Measurements from ENCODE around the gene GEN1.

The GEN1 gene

DNA sequence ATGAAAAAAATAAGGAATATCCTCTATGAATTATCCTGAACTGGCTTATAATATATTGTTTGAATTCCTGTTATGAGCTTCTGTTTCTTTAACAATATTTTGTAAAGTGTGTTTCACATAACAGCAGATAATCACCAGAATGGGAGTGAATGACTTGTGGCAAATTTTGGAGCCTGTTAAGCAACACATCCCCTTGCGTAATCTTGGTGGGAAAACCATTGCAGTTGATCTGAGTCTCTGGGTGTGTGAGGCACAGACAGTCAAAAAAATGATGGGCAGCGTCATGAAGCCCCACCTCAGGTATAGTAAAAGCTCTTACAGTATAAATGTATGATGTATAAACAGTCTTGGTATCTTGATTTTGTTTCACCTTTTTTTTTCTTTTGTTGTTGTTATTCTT is 5.9 kb downstream of the GEN1 start:
- H3K23ac ChIP-seq (ENCODE audit: low read length), result no peak overlapping the region
- WGBS (ENCODE audit: extremely low coverage, insufficient coverage, insufficient read length), result no CpG with 5 or more reads among the region's 2 CpGs
- H3K79me1 ChIP-seq (ENCODE audit: low read length), result no peaks in the 10 kb centered on the region

DNA sequence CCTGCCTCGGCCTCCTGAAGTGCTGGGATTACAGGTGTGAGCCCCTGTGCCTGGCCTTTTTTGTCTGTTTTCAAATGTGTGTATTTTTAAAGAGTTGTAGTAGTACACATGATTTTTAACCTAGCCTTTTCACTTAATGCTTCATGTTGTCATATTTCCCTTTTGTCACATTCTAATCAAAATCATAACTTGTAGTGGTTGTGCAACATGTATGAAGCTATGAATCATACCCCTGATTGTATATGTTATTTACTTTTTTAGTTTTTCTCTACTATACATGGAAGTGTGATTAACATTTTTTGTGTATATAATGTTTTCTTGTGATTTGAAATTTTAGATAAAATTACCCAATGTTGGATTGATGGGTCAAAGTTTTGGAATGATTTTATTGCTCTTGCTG is 8.5 kb downstream of the GEN1 start:
- H3K9ac ChIP-seq (ENCODE audit: low read length), result no peak overlapping the region
- no peak overlapping the region for H2BK120ac ChIP-seq (ENCODE audit: insufficient read depth, low read length, poor library complexity)
- H3K36me3 ChIP-seq (ENCODE audit: control insufficient read depth in 1 of 2, insufficient read depth in 2 of 2, low read length in 2 of 2), result peaks cover 1 to 2% of the 10 kb centered on the region in 2 experiments
- H4K8ac ChIP-seq (ENCODE audit: low read depth, low read length), result no peak overlapping the region
- DNase-seq, result no peak
- H4K12ac ChIP-seq (ENCODE audit: low read depth, low read length), result no peak overlapping the region
- no peak overlapping the region for H4K91ac ChIP-seq (ENCODE audit: low read depth, low read length)
- H2BK5ac ChIP-seq (ENCODE audit: low read depth, low read length, poor library complexity), result no peak overlapping the region
- H3K18ac ChIP-seq (ENCODE audit: low read length), result no peak overlapping the region
- H3K79me1 ChIP-seq (ENCODE audit: low read length), result no peaks in the 10 kb centered on the region
- no peak overlapping the region for H3K23ac ChIP-seq (ENCODE audit: low read length)
- no peak overlapping the region for H2AFZ ChIP-seq (ENCODE audit: insufficient read depth, low read length, poor library complexity)
- no peaks in the 10 kb centered on the region for H3K79me2 ChIP-seq (ENCODE audit: control insufficient read depth, insufficient read depth, low read length, poor library complexity)
- no peak overlapping the region for H3K4ac ChIP-seq (ENCODE audit: low read depth, low read length)
- H3K4me3 ChIP-seq (ENCODE audit: low read depth, low read length), result no peak overlapping the region
- no peak overlapping the region for H3K14ac ChIP-seq (ENCODE audit: low read length)
- H3K9me3 ChIP-seq (ENCODE audit: insufficient read depth, low read depth, low read length), result no peaks in the 10 kb centered on the region
- no peak overlapping the region for H3K4me2 ChIP-seq (ENCODE audit: low read length)
- no peaks in the 10 kb centered on the region for H3K27me3 ChIP-seq (ENCODE audit: insufficient read depth, low read length)
- no peak overlapping the region for H2BK12ac ChIP-seq (ENCODE audit: low read length)
- H3K27ac ChIP-seq (ENCODE audit: low read depth, low read length), result no peak overlapping the region
- no peaks in the 10 kb centered on the region for H3K4me1 ChIP-seq (ENCODE audit: control insufficient read depth in 1 of 2, insufficient read depth in 2 of 2, low read length in 2 of 2)
- H2AK5ac ChIP-seq (ENCODE audit: low read length), result no peak overlapping the region
- no CpG with 5 or more reads among the region's 1 CpG for WGBS (ENCODE audit: extremely low coverage, insufficient coverage, insufficient read length)

More for the DNA sequence above, 5.9 kb downstream of the GEN1 start:
- no peak overlapping the region for H2BK12ac ChIP-seq (ENCODE audit: low read length)
- no peaks in the 10 kb centered on the region for H3K4me1 ChIP-seq (ENCODE audit: control insufficient read depth in 1 of 2, insufficient read depth in 2 of 2, low read length in 2 of 2)
- no peak overlapping the region for H2BK5ac ChIP-seq (ENCODE audit: low read depth, low read length, poor library complexity)
- DNase-seq, result no peak
- no peak overlapping the region for H3K4me3 ChIP-seq (ENCODE audit: low read depth, low read length)
- H3K14ac ChIP-seq (ENCODE audit: low read length), result no peak overlapping the region
- H3K4me2 ChIP-seq (ENCODE audit: low read length), result no peak overlapping the region
- H4K12ac ChIP-seq (ENCODE audit: low read depth, low read length), result no peak overlapping the region
- no peaks in the 10 kb centered on the region for H3K9me3 ChIP-seq (ENCODE audit: insufficient read depth, low read depth, low read length)
- H3K9ac ChIP-seq (ENCODE audit: low read length), result no peak overlapping the region
- H3K4ac ChIP-seq (ENCODE audit: low read depth, low read length), result no peak overlapping the region
- no peak overlapping the region for H3K27ac ChIP-seq (ENCODE audit: low read depth, low read length)
- no peak overlapping the region for H2BK120ac ChIP-seq (ENCODE audit: insufficient read depth, low read length, poor library complexity)
- H3K27me3 ChIP-seq (ENCODE audit: insufficient read depth, low read length), result no peaks in the 10 kb centered on the region
- no peak overlapping the region for H2AK5ac ChIP-seq (ENCODE audit: low read length)
- no peak overlapping the region for H2AFZ ChIP-seq (ENCODE audit: insufficient read depth, low read length, poor library complexity)
- H4K91ac ChIP-seq (ENCODE audit: low read depth, low read length), result no peak overlapping the region
- no peak overlapping the region for H4K8ac ChIP-seq (ENCODE audit: low read depth, low read length)
- no peak overlapping the region for H3K18ac ChIP-seq (ENCODE audit: low read length)
- no peaks in the 10 kb centered on the region for H3K79me2 ChIP-seq (ENCODE audit: control insufficient read depth, insufficient read depth, low read length, poor library complexity)
- H3K36me3 ChIP-seq (ENCODE audit: control insufficient read depth in 1 of 2, insufficient read depth in 2 of 2, low read length in 2 of 2), result peaks cover 1 to 2% of the 10 kb centered on the region in 2 experiments

DNA sequence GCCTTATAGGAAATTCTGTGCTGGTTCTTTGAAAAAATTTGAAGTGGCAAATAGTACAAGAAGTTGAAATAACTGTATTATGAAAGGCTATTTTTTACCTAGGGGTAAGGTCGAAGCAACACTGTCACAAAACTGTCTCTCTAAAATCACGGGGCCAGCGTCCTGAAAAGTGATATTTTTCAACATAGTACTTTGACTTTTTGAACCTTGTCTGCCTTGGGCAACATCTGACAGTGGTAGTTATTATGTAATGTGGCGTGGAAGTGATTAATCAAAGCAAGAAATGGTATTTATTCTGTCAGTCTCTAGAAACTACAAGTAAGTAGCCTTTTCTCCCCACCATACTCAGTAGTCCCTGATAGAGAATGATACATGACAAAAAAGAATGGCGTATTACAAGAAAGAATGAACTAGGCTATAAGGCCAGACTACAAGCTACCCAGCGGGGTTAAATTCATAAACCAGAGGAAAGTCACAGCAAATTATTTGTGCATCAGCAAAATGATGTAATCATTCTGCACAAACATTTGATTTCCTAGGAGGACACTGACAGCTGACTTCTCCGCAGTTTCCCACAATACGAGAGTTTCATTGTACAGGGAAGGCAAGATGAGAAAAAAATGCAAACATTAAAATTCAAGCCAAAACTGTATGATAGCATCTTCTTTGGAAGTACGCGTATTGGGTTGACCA is 9.8 kb downstream of the GEN1 start:
- no CpG with 5 or more reads among the region's 10 CpGs for WGBS (ENCODE audit: extremely low coverage, insufficient coverage, insufficient read length)

DNA sequence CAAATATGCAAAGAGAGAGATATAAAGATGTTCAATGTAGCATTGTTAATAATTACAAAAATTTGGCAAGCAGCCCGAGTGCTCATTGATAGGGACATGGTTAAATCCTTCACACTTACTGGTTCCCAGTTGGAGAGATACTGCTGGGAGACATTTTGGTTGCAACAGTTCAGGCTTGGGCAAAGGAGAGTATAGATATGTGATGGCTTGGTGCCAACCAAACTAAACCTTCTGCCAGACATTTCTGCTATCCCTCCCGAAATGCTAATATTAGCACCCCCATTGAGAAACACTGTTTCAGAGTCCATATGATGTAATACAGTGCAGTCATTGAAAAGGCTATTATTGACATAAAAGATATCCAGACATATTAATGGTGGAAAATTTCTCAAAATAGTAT is 11.5 kb downstream of the GEN1 start:
- H2BK12ac ChIP-seq (ENCODE audit: low read length), result no peak overlapping the region
- H3K23ac ChIP-seq (ENCODE audit: low read length), result no peak overlapping the region
- no peak overlapping the region for H4K91ac ChIP-seq (ENCODE audit: low read depth, low read length)
- no peaks in the 10 kb centered on the region for H3K79me2 ChIP-seq (ENCODE audit: control insufficient read depth, insufficient read depth, low read length, poor library complexity)
- no peak overlapping the region for H3K4me2 ChIP-seq (ENCODE audit: low read length)
- H3K4me1 ChIP-seq (ENCODE audit: control insufficient read depth in 1 of 2, insufficient read depth in 2 of 2, low read length in 2 of 2), result no peaks in the 10 kb centered on the region
- H3K27me3 ChIP-seq (ENCODE audit: insufficient read depth, low read length), result no peaks in the 10 kb centered on the region
- no CpG with 5 or more reads among the region's 2 CpGs for WGBS (ENCODE audit: extremely low coverage, insufficient coverage, insufficient read length)
- no peaks in the 10 kb centered on the region for H3K79me1 ChIP-seq (ENCODE audit: low read length)
- H4K12ac ChIP-seq (ENCODE audit: low read depth, low read length), result no peak overlapping the region
- no peak overlapping the region for H3K14ac ChIP-seq (ENCODE audit: low read length)
- no peak for DNase-seq
- no peak overlapping the region for H2BK120ac ChIP-seq (ENCODE audit: insufficient read depth, low read length, poor library complexity)
- no peaks in the 10 kb centered on the region for H3K9me3 ChIP-seq (ENCODE audit: insufficient read depth, low read depth, low read length)
- H4K8ac ChIP-seq (ENCODE audit: low read depth, low read length), result no peak overlapping the region
- H3K4me3 ChIP-seq (ENCODE audit: low read depth, low read length), result no peak overlapping the region
- H3K9ac ChIP-seq (ENCODE audit: low read length), result no peak overlapping the region
- H3K18ac ChIP-seq (ENCODE audit: low read length), result no peak overlapping the region
- no peak overlapping the region for H3K27ac ChIP-seq (ENCODE audit: low read depth, low read length)
- no peak overlapping the region for H2BK5ac ChIP-seq (ENCODE audit: low read depth, low read length, poor library complexity)
- no peak overlapping the region for H3K4ac ChIP-seq (ENCODE audit: low read depth, low read length)
- no peak overlapping the region for H2AFZ ChIP-seq (ENCODE audit: insufficient read depth, low read length, poor library complexity)
- H3K36me3 ChIP-seq (ENCODE audit: control insufficient read depth in 1 of 2, insufficient read depth in 2 of 2, low read length in 2 of 2), result peaks cover 3 to 4% of the 10 kb centered on the region in 2 experiments
- no peak overlapping the region for H2AK5ac ChIP-seq (ENCODE audit: low read length)

More for the DNA sequence above, 9.8 kb downstream of the GEN1 start:
- no peaks in the 10 kb centered on the region for H3K4me1 ChIP-seq (ENCODE audit: control insufficient read depth in 1 of 2, insufficient read depth in 2 of 2, low read length in 2 of 2)
- no peak overlapping the region for H3K18ac ChIP-seq (ENCODE audit: low read length)
- H2BK120ac ChIP-seq (ENCODE audit: insufficient read depth, low read length, poor library complexity), result no peak overlapping the region
- no peaks in the 10 kb centered on the region for H3K79me2 ChIP-seq (ENCODE audit: control insufficient read depth, insufficient read depth, low read length, poor library complexity)
- H2BK12ac ChIP-seq (ENCODE audit: low read length), result no peak overlapping the region
- no peaks in the 10 kb centered on the region for H3K79me1 ChIP-seq (ENCODE audit: low read length)
- no peak overlapping the region for H3K23ac ChIP-seq (ENCODE audit: low read length)
- no peak overlapping the region for H4K12ac ChIP-seq (ENCODE audit: low read depth, low read length)
- H3K4me2 ChIP-seq (ENCODE audit: low read length), result no peak overlapping the region
- H3K27ac ChIP-seq (ENCODE audit: low read depth, low read length), result no peak overlapping the region
- DNase-seq, result no peak
- no peak overlapping the region for H3K9ac ChIP-seq (ENCODE audit: low read length)
- H3K27me3 ChIP-seq (ENCODE audit: insufficient read depth, low read length), result no peaks in the 10 kb centered on the region
- H2AK5ac ChIP-seq (ENCODE audit: low read length), result no peak overlapping the region
- H3K14ac ChIP-seq (ENCODE audit: low read length), result no peak overlapping the region
- no peak overlapping the region for H4K91ac ChIP-seq (ENCODE audit: low read depth, low read length)
- peaks cover 1 to 2% of the 10 kb centered on the region in 2 experiments for H3K36me3 ChIP-seq (ENCODE audit: control insufficient read depth in 1 of 2, insufficient read depth in 2 of 2, low read length in 2 of 2)
- H2AFZ ChIP-seq (ENCODE audit: insufficient read depth, low read length, poor library complexity), result no peak overlapping the region
- H3K4ac ChIP-seq (ENCODE audit: low read depth, low read length), result no peak overlapping the region
- no peak overlapping the region for H2BK5ac ChIP-seq (ENCODE audit: low read depth, low read length, poor library complexity)
- no peak overlapping the region for H3K4me3 ChIP-seq (ENCODE audit: low read depth, low read length)
- H4K8ac ChIP-seq (ENCODE audit: low read depth, low read length), result no peak overlapping the region
- no peaks in the 10 kb centered on the region for H3K9me3 ChIP-seq (ENCODE audit: insufficient read depth, low read depth, low read length)
